Measurements from ENCODE around the gene SCAMP4. TPM values are rescaled to one million over a fixed set of nuclear protein-coding genes. Genes with fewer than 3 reads are reported as not detected.

Gene SCAMP4
- total RNA-seq, 1 experiment from 2014 or later: 73.3 TPM

DNA sequence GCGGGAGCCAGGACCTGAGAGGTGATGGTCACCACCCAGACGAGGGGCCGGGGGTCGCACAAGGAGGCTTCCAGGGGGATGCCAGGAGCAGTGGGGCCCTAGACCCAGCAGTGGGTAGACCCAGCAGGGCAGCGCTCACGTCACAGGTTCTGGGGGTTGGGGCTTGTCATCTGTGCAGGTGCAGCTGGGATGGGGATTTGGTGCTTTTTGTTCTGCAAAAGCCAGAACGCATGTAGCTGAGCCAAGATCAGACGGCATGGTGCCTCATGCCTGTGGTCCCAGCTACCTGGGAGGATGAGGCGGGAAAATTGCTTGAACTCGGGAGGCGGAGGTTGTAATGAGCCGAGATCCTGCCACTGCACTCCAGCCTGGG is 50.9 kb downstream of the SCAMP4 start:
- DNase-seq (ENCODE audit: low spot score): no peak

DNA sequence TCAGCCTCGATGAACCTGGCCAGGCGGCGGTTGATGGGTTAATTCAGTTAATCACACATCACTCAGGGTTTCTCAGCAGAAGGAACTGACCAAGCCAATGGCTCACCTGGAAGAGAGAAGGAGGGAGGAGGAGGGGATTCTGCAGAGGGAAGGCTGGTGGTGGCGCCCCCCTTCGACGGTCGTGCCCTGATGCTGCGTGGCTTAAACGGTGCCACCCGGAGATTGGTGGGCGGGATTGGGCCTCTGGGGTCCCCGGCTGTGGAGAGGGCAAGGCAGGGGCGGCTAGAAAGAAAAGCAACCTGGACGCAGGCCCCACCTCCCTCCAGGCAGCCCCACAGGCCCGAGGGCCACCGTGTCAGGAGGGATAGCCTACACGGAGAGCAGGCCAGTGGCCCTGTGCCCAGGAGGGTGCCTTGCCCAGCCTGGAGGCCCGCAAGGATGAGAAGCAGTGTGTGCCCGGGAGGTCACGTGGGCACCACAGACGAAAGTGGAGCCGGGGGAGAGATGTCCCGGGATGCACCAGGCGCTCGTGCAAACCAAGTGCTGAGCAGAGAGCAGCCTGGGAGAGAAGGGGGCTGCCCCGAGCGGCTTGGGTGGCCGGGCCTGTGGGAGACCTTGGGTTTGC is 51.8 kb downstream of the SCAMP4 start:
- DNase-seq (ENCODE audit: low spot score): no peak

GRCh38 chr19:1957562-1958248 is 52.5 kb downstream of the SCAMP4 start:
- no peak for DNase-seq (ENCODE audit: low spot score)

DNA sequence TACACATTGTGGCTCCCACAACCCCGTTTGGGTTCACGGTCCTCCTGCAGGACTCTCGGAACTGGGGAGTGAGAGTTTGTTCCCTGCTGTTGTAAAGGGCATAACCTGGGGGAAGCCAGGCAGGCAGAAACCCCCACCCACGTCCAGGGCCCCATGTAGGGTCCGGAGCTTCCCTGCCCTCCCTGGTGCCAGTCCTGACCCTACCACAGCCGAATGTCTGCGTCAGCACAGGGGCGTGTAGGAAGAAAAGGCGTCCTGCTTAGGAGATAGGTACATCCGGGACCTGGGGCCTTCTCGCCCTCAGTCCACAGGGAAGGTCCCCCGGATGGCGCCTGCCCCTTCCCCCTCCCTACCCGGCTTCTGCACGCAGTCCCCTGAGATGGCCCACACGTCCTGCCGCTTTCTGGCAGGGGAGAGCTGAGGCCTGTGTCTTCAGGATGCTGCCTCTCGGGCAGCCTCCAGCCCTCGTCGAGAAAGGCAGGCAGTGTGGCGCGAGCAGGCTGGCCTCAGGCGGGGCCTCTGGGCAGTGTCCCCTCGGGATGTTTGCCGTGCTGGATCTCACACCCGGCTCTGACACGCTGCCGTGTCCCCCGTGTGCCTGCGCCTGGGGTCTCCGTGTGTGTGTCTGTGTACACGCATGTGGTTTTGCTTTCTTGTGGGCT is 54.9 kb downstream of the SCAMP4 start:
- DNase-seq (ENCODE audit: low spot score): no peak

DNA sequence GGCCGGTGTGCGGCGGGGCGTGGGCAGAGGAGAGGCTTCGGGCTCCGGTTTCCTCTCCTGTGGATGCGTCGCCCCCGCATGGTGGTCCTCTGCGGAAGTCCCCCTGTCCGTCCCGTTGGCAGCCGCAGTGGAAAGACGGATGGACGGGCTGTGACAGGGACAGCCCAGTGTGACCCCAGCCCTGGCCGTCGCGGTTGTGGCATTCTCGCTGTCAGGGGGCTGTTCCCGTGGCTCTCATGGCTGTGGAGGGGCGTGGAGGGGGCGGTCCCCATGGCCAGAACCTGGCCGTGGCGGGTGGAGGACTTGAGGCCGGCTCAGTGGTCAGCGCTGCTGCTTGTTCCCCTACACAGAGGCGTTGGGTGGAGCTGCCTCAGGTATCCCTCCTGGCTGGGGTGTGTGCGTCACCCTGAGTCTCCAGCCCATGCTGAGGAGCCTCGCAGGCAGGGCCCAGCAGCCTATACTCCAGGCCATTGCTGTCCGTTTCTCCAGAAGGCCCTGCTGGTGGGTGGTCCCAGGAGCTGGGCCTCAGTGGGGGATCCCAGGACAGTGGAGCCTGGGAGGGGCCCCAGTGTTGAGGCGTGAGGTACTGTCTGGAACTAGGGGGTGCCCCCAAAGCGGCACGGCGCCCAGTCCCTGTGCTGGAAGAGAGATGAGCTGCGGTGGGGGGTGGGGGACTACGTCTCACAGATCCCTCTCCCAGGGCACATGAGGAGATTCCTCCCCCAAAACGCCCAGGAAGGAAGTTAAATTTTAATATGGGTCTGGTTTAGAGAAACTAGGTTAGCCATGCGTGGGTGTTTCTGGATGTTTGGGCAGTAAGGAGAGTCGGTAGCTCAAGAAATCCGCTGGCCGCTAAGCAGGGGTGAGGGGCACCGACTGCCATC is 56.0 kb downstream of the SCAMP4 start:
- no peak for DNase-seq (ENCODE audit: low spot score)

DNA sequence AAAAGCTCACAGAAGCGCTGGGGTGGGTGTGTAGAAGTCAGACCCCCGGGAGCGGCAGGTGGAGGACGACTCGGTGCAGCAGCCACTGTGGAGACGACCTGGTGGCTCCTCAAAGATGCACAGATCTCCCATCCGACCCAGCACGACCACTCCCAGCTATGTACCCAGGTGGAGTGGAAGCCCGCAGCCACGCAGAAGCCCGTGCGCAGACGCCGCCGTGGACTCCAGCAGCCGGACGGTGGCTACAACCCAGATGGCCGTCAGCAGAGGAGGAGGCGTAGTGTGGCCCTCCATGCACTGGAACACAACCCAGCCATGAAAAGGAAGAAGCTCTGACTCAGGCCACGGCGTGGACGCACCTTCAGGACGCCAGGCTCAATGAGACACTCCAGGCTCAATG is 57.5 kb downstream of the SCAMP4 start:
- no peak for DNase-seq (ENCODE audit: low spot score)

- DNase-seq (ENCODE audit: low spot score): no peak
These were observed 61.9 kb downstream of the SCAMP4 start for GRCh38 chr19:1967087-1967608.

- DNase-seq (ENCODE audit: low spot score): no peak
These were observed 63.3 kb downstream of the SCAMP4 start for GRCh38 chr19:1968279-1969175.

- no peak for DNase-seq (ENCODE audit: low spot score)
These were observed 64.2 kb downstream of the SCAMP4 start for GRCh38 chr19:1969176-1970002.

DNA sequence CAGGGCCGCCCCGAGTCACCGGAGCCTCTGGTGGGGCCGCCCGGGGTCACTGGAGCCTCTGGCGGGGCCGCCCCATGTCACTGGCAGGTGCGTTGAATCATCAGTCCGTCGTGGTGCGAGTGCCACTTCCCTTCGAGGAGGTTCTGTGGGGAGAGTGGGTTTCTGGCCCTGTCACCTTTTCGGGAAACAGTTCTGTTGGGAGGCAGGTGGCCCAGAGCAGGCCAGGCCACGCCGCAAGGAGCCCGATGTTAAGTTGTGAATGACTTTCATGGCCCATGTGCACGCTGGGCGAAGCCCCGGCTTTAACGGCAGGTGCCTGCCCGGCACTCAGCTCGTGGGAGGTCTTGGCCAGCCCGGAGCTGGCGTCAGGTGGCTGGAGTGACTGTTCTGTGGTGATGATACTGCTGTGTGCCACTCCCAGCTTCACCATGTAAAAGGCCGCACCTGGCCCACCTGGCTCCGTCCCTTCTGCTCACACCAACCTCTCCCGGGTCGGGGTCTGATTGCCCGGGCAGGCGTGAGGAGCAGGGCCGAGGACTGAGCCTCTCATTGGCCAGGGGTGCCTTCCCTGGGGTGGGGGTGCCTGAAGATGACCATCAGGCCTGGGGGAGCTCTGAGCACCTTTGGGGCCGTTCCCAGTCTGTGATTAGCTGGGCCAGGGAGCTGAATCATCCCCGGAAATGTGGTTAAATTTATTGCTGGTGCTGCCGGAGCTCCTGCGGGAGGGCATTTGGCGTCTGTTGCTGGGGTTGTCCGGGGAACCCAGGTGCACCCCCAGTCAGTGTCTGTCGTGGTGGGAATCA is 65.0 kb downstream of the SCAMP4 start:
- peak; percentile 38 for DNase-seq (ENCODE audit: low spot score)

DNA sequence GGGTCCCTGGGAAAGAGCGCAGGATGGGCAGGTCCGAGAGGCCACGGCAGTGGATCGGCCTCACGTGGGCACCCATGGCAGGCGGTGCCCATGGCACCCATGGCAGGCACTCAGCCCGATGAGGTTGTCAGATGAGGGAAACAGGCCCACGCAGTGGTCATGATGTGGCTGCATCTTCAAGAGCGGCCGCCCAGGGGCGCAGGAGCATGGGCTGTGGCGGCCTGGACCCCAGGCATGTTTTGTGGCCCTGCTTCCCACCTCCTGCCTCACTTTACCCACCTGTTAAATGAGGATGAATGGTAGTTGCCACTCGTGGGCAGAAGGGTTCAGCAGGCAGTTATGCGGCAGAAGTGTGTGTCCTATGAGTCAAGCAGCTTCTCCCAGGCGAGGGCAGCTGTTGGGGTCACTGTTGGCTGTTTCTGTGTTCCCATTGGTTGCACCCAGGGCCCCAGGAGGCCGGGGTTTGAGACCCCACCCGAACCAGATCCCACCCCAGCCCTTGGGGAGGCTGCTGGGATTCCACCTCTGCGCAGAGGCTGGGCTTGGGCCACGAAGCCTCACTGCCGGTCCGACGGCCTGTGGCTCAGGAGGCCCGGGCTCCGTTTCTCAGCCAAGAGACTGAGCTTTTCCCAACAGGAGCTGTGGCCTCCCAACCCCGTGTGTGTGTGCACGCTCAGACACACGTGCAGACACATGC is 65.8 kb downstream of the SCAMP4 start:
- DNase-seq (ENCODE audit: low spot score): no peak

DNA sequence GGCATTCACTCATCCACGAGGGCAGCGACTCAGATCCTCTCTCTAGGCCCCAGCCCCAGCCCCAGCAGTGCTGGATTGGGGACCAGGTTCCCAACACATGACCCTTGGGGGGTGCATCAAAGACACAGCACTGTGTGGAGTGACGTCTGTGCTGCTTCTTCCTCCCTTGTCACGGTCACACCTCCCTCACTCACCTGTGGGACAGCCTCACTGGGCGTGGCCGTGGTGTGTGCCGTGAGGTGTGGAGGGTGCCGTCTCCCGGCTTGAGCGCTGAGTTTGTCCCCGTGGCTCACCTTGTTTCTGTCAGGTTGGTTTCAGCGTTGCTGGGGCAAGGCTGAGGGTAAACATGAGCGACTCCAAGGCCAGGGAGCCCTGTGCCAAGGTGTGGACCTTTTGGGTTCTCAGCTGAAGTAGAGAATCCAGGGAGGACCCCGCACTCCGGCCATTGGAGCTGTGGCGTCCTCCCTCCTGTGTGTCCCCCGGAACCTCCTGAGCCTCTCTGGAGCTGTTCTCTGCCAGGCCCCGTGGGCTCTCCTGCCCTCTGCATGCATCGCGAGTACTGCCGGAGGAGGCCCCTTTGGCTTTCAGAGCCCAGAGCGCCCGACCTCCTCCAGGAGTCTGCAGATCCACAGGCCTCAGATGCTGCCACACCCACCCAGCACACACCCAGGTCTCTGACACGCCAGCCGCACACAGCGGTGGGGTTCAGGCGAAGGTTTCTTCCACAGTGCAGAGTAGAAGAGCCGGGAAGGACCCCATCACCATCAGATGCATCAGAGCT is 69.4 kb downstream of the SCAMP4 start:
- no peak for DNase-seq (ENCODE audit: low spot score)

DNA sequence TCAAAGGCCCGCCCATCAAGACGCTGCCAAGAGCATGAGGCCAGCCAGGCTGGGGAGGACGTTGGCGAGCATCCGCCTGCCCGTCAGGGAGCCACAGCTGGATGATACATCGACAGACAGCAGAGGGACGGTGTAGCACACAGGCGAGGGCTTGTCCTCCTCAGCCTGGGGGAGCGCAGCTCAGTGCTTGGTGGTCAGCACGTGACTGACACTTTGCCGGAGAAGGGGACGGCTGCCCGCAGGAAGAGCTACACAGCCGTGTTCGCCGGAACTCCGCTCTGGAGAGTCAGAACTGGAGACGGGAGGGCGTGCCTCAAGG is 69.9 kb downstream of the SCAMP4 start:
- no peak for DNase-seq (ENCODE audit: low spot score)

Measured in HT-29 (cell line).